T-helper 17 cell (primary cell): ENCODE results near the gene ARHGAP29. TPM values are rescaled to one million over a fixed set of nuclear protein-coding genes. Genes with fewer than 3 reads are reported as not detected.

Source experiments
- ATAC-seq: fragments of 150-1000 bp; cut with Tn5 transposase; 2 replicates; pipeline ENCODE4 v1.10.0; 2021; ENCODE audit warnings: mild to moderate bottlenecking, moderate library complexity
- DNase-seq, 3 donors: peaks; one replicate each; pipeline versions ENCODE4 v3.0.0 to v3.0.0-alpha.2; 2020 to 2021
- H3K9me3 ChIP-seq: one replicate; pipeline ENCODE4 v1.7.0; 2013; ENCODE audit warnings: low read length, mild to moderate bottlenecking; ENCODE audit not compliant: control insufficient read depth, poor library complexity, severe bottlenecking
- H3K27ac Mint-ChIP-seq: one replicate; pipeline ENCODE4 v1.8.0; 2022; ENCODE audit warnings: mild to moderate bottlenecking, moderate library complexity, mixed read lengths
- H3K27me3 Mint-ChIP-seq: one replicate; pipeline ENCODE4 v1.8.0; 2022; ENCODE audit warnings: mixed read lengths
- H3K36me3 Mint-ChIP-seq: one replicate; pipeline ENCODE4 v1.8.0; 2022; ENCODE audit warnings: low read depth, mixed read lengths
- H3K4me1 Mint-ChIP-seq: one replicate; pipeline ENCODE4 v1.8.0; 2022; ENCODE audit warnings: mild to moderate bottlenecking, mixed read lengths
- H3K4me3 Mint-ChIP-seq: one replicate; pipeline ENCODE4 v1.8.0; 2022; ENCODE audit warnings: mild to moderate bottlenecking, moderate library complexity, mixed read lengths
- total RNA-seq, 4 donors: library from RNA in 2 of 4; stranded (reverse) in 2 of 4; gene quantifications; one replicate each; pipeline ENCODE4 v1.2.3 and lab custom pipeline; 2022 to 2026

ARHGAP29 gene
- total RNA-seq, 2 donors from 2014 or later = 0.13 TPM; not detected in 1

GRCh38 chr1:94254073-94254810 lies 16.9 kb upstream of the ARHGAP29 start:
- H3K4me3 Mint-ChIP-seq = no peak overlapping the region
- H3K9me3 ChIP-seq = no peaks in the 10 kb centered on the region
- peaks cover 55% of the 10 kb centered on the region for H3K27me3 Mint-ChIP-seq
- H3K4me1 Mint-ChIP-seq = no peaks in the 10 kb centered on the region
- DNase-seq (no peak), ATAC-seq (no peak)
- no peak overlapping the region for H3K27ac Mint-ChIP-seq
- H3K36me3 Mint-ChIP-seq = peaks cover 4% of the 10 kb centered on the region

GRCh38 chr1:94253456-94254017 lies 16.2 kb upstream of the ARHGAP29 start:
- ATAC-seq = no peak
- H3K36me3 Mint-ChIP-seq = peaks cover 4% of the 10 kb centered on the region
- no peaks in the 10 kb centered on the region for H3K4me1 Mint-ChIP-seq
- no peak overlapping the region for H3K27ac Mint-ChIP-seq
- H3K4me3 Mint-ChIP-seq = no peak overlapping the region
- no peaks in the 10 kb centered on the region for H3K9me3 ChIP-seq
- peaks cover 57% of the 10 kb centered on the region for H3K27me3 Mint-ChIP-seq
- no peak for DNase-seq

GRCh38 chr1:94250341-94250740 lies 13.0 kb upstream of the ARHGAP29 start:
- no peak for ATAC-seq
- H3K27me3 Mint-ChIP-seq = peaks cover 74% of the 10 kb centered on the region
- peaks cover 9% of the 10 kb centered on the region for H3K36me3 Mint-ChIP-seq
- H3K27ac Mint-ChIP-seq = no peak overlapping the region
- no peak overlapping the region for H3K4me3 Mint-ChIP-seq
- no peak for DNase-seq
- no peaks in the 10 kb centered on the region for H3K9me3 ChIP-seq
- H3K4me1 Mint-ChIP-seq = peaks cover 9% of the 10 kb centered on the region

GRCh38 chr1:94248956-94249688 lies 11.7 kb upstream of the ARHGAP29 start:
- peaks cover 71% of the 10 kb centered on the region for H3K27me3 Mint-ChIP-seq

GRCh38 chr1:94247138-94248094 lies 10.0 kb upstream of the ARHGAP29 start:
- Mint-ChIP-seq H3K36me3 (peaks cover 9% of the 10 kb centered on the region), H3K4me3 (peak overlapping the region; percentile 84), H3K27ac (no peak overlapping the region), H3K27me3 (peaks cover 63% of the 10 kb centered on the region), H3K4me1 (peaks cover 9% of the 10 kb centered on the region)
- ATAC-seq = no peak
- no peaks in the 10 kb centered on the region for H3K9me3 ChIP-seq
- no peak for DNase-seq

More at GRCh38 chr1:94248956-94249688, 11.7 kb upstream of the ARHGAP29 start:
- H3K9me3 ChIP-seq = no peaks in the 10 kb centered on the region
- no peak for ATAC-seq
- H3K36me3 Mint-ChIP-seq = peaks cover 9% of the 10 kb centered on the region
- peaks cover 9% of the 10 kb centered on the region for H3K4me1 Mint-ChIP-seq
- no peak for DNase-seq
- H3K27ac Mint-ChIP-seq = no peak overlapping the region
- H3K4me3 Mint-ChIP-seq = no peak overlapping the region

GRCh38 chr1:94246692-94247137 lies 9.3 kb upstream of the ARHGAP29 start:
- H3K36me3 Mint-ChIP-seq = peaks cover 9% of the 10 kb centered on the region
- ATAC-seq = no peak
- H3K9me3 ChIP-seq = no peaks in the 10 kb centered on the region
- no peak overlapping the region for H3K27ac Mint-ChIP-seq
- DNase-seq = no peak
- H3K4me1 Mint-ChIP-seq = peaks cover 9% of the 10 kb centered on the region
- H3K27me3 Mint-ChIP-seq = peaks cover 61% of the 10 kb centered on the region
- H3K4me3 Mint-ChIP-seq = peak overlapping the region; percentile 84

GRCh38 chr1:94245747-94246438 lies 8.5 kb upstream of the ARHGAP29 start:
- peaks cover 57% of the 10 kb centered on the region for H3K27me3 Mint-ChIP-seq
- no peak overlapping the region for H3K4me3 Mint-ChIP-seq
- peaks cover 6% of the 10 kb centered on the region for H3K36me3 Mint-ChIP-seq
- no peak for ATAC-seq
- H3K9me3 ChIP-seq = no peaks in the 10 kb centered on the region
- H3K27ac Mint-ChIP-seq = no peak overlapping the region
- H3K4me1 Mint-ChIP-seq = peaks cover 9% of the 10 kb centered on the region
- DNase-seq = no peak

GRCh38 chr1:94244816-94245215 lies 7.4 kb upstream of the ARHGAP29 start:
- H3K27ac Mint-ChIP-seq = no peak overlapping the region
- H3K36me3 Mint-ChIP-seq = peaks cover 5% of the 10 kb centered on the region
- H3K27me3 Mint-ChIP-seq = peaks cover 56% of the 10 kb centered on the region
- ATAC-seq (no peak), DNase-seq (no peak)
- no peak overlapping the region for H3K4me3 Mint-ChIP-seq
- peaks cover 9% of the 10 kb centered on the region for H3K4me1 Mint-ChIP-seq
- H3K9me3 ChIP-seq = no peaks in the 10 kb centered on the region

GRCh38 chr1:94243665-94244064 lies 6.3 kb upstream of the ARHGAP29 start:
- Mint-ChIP-seq H3K36me3 (peaks cover 5% of the 10 kb centered on the region), H3K27me3 (peaks cover 51% of the 10 kb centered on the region), H3K27ac (no peak overlapping the region), H3K4me3 (no peak overlapping the region), H3K4me1 (peaks cover 9% of the 10 kb centered on the region)
- no peaks in the 10 kb centered on the region for H3K9me3 ChIP-seq
- ATAC-seq (no peak), DNase-seq (no peak)

- Mint-ChIP-seq H3K27me3 (peaks cover 48% of the 10 kb centered on the region), H3K4me3 (no peak overlapping the region), H3K4me1 (peaks cover 8% of the 10 kb centered on the region), H3K36me3 (peaks cover 2% of the 10 kb centered on the region), H3K27ac (no peak overlapping the region)
- H3K9me3 ChIP-seq = no peaks in the 10 kb centered on the region
- no peak for ATAC-seq
- DNase-seq = no peak
These were observed 3.4 kb upstream of the ARHGAP29 start for GRCh38 chr1:94240822-94241221.

- H3K9me3 ChIP-seq = no peaks in the 10 kb centered on the region
- H3K36me3 Mint-ChIP-seq = peaks cover 2% of the 10 kb centered on the region
- no peak overlapping the region for H3K4me3 Mint-ChIP-seq
- ATAC-seq (no peak), DNase-seq (no peak)
- H3K27me3 Mint-ChIP-seq = peaks cover 45% of the 10 kb centered on the region
- H3K4me1 Mint-ChIP-seq = peaks cover 11% of the 10 kb centered on the region
- no peak overlapping the region for H3K27ac Mint-ChIP-seq
These were observed 2.4 kb upstream of the ARHGAP29 start for GRCh38 chr1:94239796-94240195.

GRCh38 chr1:94239051-94239450 lies 1.7 kb upstream of the ARHGAP29 start:
- no peak overlapping the region for H3K27ac Mint-ChIP-seq
- no peak overlapping the region for H3K4me3 Mint-ChIP-seq
- H3K27me3 Mint-ChIP-seq = peaks cover 51% of the 10 kb centered on the region
- H3K36me3 Mint-ChIP-seq = peaks cover 4% of the 10 kb centered on the region
- peaks cover 11% of the 10 kb centered on the region for H3K4me1 Mint-ChIP-seq
- DNase-seq (no peak), ATAC-seq (no peak)
- H3K9me3 ChIP-seq = no peaks in the 10 kb centered on the region
